ENCODE measurements around the gene PDE6B.

DNA sequence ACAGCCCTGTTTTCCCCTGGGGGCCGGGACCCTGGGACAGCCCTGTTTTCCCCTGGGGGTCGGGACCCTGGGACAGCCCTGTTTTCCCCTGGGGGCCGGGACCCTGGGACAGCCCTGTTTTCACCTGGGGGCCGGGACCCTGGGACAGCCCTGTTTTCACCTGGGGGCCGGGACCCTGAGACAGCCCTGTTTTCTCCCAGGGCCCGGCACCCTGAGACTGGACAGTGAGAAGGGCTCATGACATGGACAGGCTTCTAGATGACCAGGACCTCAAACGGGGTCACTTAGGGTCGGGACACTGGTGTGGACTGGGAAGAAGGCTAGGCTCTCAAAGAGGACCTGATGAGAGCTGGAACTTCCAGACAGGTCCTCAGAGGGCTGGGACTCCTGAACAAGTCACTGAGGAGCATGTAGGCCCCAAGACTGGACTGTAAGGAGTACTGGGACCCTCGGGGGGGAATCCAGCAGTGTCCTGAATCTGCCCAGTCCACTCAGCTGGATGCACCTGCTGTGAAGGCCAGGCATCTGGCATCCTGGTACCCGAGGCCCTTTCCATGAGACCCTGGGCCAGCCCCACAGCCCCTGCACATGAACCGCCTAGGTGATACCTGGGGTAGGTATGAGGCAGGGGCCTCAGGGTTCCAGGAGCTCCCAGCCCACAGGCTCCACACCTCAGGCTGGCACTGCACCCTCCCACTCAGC lies 82.7 kb downstream of the PDE6B start:
- TF ChIP-seq CTCF (IDR thresholded peaks at IDR 0.05): no peak
- no peak for TF ChIP-seq POLR2AphosphoS5 (IDR thresholded peaks at IDR 0.05; ENCODE audit: insufficient read depth in 1 of 2, low read depth in 1 of 2)
